GM19239 (cell line): ENCODE data around the gene EPG5.
"Not testable (repeated sequence)": the region's sequence is repeated elsewhere in the genome, so short reads cannot be mapped to it uniquely, and the experiment has no call there.

ENCODE experiments used
- DNase-seq: peaks from one replicate; pipeline ENCODE4 v3.0.0; 2011; ENCODE audit warnings: low spot score; ENCODE audit not compliant: insufficient read length
- FAIRE-seq: peaks from 2 replicates; lab custom pipeline; 2011; peaks lifted over from hg19 to GRCh38; lab: Jason Lieb, UNC

The EPG5 gene, protein sequence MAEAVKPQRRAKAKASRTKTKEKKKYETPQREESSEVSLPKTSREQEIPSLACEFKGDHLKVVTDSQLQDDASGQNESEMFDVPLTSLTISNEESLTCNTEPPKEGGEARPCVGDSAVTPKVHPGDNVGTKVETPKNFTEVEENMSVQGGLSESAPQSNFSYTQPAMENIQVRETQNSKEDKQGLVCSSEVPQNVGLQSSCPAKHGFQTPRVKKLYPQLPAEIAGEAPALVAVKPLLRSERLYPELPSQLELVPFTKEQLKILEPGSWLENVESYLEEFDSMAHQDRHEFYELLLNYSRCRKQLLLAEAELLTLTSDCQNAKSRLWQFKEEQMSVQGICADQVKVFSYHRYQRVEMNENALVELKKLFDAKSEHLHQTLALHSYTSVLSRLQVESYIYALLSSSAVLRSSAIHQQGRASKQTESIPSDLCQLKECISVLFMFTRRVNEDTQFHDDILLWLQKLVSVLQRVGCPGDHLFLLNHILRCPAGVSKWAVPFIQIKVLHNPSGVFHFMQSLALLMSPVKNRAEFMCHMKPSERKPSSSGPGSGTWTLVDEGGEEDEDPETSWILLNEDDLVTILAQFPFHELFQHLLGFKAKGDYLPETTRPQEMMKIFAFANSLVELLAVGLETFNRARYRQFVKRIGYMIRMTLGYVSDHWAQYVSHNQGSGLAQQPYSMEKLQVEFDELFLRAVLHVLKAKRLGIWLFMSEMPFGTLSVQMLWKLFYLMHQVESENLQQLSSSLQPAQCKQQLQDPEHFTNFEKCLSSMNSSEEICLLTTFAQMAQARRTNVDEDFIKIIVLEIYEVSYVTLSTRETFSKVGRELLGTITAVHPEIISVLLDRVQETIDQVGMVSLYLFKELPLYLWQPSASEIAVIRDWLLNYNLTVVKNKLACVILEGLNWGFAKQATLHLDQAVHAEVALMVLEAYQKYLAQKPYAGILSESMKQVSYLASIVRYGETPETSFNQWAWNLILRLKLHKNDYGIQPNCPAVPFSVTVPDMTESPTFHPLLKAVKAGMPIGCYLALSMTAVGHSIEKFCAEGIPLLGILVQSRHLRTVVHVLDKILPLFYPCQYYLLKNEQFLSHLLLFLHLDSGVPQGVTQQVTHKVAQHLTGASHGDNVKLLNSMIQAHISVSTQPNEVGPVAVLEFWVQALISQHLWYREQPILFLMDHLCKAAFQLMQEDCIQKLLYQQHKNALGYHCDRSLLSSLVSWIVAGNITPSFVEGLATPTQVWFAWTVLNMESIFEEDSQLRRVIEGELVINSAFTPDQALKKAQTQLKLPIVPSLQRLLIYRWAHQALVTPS (N-terminal part only)

DNA sequence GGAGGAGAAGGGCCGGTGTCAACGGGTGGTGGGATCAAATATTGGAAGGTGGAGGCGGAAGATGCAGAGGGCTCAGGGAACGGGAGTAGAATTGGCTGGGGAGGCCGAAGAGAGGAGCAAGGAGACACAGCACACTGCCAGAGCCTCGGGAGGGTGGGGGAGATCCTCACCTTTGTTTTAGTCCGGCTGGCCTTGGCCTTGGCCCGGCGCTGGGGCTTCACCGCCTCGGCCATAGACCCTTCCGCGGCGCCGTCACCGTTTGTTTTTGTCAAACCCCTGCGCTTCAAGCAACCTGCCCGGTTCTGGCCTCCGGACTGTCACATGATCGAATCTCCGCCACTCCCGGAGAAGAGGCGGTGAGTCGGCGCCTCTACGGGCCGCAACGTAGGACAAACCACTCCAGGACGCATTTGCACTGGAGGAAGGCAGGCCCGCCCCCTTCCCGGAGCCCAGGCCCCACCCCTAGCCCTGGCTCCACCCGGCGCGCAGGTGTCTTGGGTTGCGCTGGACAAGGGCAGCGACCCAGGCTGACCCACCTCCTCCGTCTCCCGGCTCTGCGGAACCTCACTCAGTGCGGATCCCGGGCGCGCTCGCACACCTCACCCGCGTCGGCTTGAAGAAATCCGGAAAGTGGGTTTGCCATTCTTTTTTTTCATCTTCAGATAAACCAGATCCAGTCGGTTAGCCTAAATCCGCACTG is at the start of gene EPG5:
Gene EPG5, minus strand, starts transcription at position 323 of the 700 bp plus-strand sequence. Its CDS starts 90 bp downstream, at position 233.
- FAIRE-seq, result peak; percentile 91
- DNase-seq, result peak; percentile 84

DNA sequence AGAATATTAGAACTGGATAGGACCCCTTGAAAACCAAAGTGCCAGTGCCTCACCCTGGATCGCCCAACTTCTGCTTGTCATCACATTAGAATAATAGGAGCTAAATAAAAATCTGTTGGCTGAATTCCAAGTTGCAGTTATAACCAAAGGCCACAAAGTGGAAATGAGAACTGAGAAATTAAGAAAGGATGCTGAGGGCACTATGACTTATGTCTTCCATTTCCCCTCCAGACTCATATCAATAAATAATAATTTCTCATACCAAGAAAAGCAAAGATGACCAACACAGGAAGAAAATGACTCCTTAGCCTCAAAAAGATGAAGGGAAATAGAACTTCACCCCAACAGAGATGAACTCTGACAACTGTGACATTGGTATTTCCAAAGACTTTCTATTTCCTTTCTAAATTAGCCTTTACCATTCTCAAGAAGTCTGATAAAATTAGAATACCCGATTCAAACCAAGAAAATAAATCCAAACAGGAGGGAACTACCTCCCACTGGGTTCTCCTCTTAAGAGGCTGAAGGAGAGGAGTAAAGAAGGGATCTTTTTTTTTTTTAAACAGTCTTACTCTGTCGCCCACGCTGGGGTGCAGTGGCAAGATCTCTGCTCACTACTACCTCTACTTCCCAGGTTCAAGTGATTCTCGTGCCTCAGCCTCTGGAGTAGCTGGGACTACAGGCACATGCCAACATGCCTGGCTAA is 46.5 kb upstream of the EPG5 start:
- no peak for DNase-seq
- no peak for FAIRE-seq

DNA sequence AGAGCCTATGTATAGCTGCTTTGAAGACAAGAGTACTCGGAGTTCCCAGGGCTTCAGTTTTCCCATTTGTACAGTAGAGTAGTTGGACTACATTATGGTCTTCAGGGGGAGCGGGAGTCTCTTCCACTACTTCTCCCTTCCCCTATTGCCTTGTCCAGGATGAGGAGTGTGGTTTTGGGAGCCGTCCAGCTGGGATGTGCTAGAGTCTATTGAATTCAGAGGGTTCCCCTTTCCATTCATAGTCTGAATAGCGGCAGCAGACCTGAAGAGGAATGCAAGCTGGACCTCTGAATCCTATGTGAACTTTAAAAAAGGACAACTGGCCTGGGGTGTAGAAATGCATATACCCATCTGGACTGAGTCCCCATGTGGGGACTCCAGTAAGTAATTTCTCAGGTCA is 43.5 kb upstream of the EPG5 start:
- DNase-seq (no peak), FAIRE-seq (no peak)

DNA sequence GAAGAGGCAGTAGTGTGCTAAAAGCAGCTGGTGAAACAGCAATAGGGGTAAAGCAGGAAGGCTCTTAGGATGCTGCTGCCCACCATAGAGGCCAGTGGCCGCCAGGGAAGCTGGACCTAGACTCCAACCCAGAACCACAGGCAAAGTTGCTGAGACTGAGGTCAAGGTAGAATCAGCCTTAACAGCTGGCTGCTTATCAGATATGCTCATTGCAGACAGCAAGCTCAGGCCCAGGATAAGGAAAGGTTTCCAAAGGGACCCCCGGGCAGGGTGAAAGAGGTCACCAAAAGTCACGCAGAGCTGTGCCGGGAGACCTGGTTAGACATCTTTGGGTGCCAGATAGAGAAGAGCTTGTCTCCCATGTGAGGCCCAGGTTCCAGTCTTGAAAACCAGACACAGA is 42.9 kb upstream of the EPG5 start:
- FAIRE-seq (no peak), DNase-seq (no peak)

DNA sequence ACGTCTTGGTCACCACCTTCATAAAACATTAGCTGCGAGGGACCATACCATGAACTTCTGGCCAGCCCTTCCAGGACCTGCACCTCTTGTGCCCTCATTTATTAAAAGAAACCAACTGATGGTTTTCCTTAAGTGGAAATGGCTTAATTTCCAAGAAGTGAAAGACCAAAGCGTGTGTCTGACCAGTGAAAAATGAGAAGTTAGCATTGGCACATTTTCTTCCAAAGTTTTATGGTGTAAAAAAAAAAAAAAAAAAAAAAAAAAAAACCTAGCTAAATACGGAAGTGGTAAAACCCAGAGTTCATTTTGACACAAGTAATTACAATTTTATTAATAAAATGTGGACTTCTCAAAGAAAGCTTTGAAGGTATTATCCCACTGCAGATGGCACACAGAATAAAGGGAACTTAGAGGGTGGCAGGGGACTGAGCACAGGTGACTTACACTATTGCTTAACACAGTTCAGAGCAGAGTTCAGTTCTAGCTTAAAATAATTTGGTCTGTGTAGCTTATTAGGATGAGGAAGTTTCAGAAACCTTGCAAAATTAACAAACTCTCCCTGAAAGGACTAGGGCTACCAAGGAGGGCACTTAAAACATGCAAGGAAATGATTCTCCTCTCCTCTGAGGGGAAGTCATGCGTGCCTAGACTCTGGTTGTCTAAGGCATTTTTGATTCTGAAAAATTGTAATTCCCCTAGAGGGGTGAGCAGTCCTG is 42.2 kb upstream of the EPG5 start:
- FAIRE-seq (no peak), DNase-seq (no peak)

GRCh38 chr18:46008531-46008930 is 41.4 kb upstream of the EPG5 start:
- FAIRE-seq, result no peak
- no peak for DNase-seq

- DNase-seq (no peak), FAIRE-seq (no peak)
Measured at GRCh38 chr18:46007165-46007564, 40.0 kb upstream of the EPG5 start.

- DNase-seq (no peak), FAIRE-seq (no peak)
Measured at GRCh38 chr18:46002934-46003333, 35.8 kb upstream of the EPG5 start.

DNA sequence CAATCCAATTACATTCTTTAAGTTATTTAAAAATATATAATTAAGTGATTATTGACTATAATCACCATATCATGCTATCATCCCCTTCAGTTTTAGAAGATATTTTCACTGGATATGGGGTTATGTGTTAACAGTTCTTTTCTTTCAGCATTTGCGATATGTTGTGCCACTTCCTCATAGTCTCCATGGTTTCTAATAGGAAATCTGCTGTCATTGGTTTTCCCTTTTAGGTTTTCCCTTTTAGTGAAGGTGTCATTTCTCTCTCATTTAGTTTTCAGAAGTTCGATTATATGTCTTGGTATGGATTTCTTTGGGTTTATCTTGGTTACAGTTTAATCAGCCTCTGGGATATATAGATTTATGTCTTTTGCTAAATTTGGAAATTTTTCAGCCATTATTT is 34.8 kb upstream of the EPG5 start:
- FAIRE-seq (peak; percentile 55), DNase-seq (no peak)

GRCh38 chr18:46001074-46001473 is 33.9 kb upstream of the EPG5 start:
- FAIRE-seq, result no peak
- DNase-seq, result no peak

- DNase-seq (no peak), FAIRE-seq (no peak)
Measured at GRCh38 chr18:45999536-45999935, 32.4 kb upstream of the EPG5 start.

DNA sequence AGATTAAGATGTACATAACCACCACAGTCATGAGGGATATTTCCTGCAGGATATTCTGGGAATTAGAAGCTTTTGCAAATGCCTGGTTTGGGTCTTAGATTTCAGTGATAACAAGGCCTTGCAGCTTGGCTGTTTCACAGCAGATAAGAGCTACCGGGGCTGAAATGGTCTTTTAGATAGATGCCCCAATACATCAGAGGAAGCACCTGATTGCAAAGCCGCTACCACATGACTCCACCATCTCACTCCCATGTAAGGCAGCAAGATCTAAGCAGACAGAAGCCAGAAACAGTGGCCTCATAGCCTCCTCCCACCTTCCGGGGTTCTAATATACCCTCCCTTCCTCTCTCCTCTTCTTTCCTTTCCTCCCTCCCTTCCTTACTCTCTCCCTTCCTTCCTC is 31.1 kb upstream of the EPG5 start:
- FAIRE-seq, result no peak

DNA sequence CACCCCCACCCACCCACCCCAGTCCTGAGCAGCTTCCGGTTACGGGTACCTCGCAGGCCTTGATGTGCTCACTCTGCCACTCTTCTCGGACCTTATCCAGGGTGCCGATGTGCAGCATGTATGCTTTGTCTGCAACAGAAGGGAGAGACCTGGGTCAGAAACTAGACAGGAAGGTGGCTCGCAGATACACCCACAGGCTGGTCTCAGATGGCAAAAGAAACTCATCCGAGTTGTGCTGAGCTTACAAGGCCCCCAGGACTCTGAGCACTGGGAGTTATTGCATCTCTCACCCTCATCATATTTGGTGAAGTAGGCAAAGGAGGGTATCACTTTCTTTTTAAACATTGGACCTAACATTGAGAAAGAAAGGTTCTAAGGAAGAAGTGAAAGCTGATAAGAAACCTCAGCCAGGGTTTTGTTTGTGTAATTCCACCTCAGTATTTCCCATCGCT is 30.6 kb upstream of the EPG5 start:
- DNase-seq, result no peak
- FAIRE-seq, result peak; percentile 28

More for the DNA sequence above, 31.1 kb upstream of the EPG5 start:
- no peak for DNase-seq

DNA sequence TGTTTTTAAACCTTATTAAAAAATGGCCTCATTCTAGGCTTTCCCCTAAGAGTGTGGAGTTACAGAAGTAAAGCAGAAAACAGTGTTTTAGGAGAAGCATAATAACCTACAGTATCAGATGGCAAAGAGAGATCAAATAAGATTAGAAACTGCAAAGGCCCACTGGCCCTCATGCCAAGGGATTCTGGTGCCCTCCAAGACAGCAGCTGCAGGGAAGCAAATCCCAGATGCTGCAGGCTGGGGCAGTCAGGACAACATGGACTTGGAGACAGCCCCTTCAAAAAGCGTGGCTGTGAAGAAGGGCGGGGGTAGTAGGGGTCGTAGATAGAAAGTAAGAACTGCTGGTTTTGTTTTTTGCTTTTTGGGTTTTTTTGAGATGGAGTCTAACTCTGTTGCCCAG is 28.3 kb upstream of the EPG5 start:
- no peak for DNase-seq
- no peak for FAIRE-seq

DNA sequence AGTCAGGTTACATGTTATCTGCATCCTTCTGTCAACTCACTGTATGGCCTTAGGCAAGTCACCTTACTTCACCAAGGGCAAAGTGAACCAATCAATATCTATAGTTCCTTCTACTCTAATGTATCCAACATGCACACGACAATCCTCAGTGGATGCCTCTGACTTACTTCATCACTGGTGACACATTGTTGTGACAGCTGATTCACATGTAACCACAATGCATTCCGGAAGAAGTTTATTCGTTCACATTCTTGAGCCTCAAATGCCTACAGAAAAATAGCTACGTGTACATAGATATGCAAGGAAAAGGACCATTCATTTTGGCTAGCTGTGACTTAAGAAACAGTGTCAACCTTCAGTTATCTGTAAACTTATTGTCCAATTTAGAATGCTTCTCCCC is 26.3 kb upstream of the EPG5 start:
- FAIRE-seq (no peak), DNase-seq (no peak)

- DNase-seq, FAIRE-seq: not testable (repeated sequence)
Measured at GRCh38 chr18:45992527-45992926, 25.4 kb upstream of the EPG5 start.

GRCh38 chr18:45991788-45992187 is 24.7 kb upstream of the EPG5 start:
- no peak for DNase-seq
- no peak for FAIRE-seq

DNA sequence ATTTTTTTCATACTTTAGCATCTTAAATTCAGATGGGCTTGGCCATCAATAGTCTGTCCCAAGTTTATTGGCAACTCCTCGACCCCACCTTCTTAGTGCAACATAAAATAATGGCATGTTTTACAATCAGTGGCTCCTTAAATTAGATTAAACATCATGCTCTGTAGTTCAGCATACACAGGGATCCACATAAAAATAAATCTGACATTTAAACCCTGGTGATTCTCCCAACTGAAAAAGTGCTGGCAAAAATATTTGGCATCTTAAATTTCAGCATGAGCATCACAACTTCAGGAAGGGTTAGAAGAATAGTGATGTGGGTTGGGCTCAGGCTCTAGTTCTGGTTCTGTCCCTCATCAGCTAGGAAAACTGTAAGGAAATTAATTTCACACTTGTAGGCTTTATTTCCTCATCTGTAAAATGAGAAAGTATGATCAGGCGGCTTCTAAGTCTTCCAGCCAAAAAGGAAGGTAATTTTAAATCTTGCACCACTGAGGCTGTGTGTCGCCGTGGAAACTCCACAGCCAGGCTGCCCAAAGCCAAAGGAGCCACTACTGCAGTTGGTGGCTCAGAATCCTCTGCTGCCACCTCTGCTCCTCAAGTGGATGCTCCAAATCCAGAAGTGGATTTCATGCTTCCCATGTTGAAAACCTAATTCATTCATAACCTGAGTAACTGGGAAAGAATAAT is 17.6 kb upstream of the EPG5 start:
- no peak for FAIRE-seq
- no peak for DNase-seq
